GM19455 (cell line): ENCODE results near the gene BUD31.
"Not testable (repeated sequence)": the region's sequence is repeated elsewhere in the genome, so short reads cannot be mapped to it uniquely, and the experiment has no call there.

Experiments
- ATAC-seq: cut with Tn5 transposase; IDR thresholded peaks from one replicate; pipeline ENCODE4 v1.9.1; 2021; ENCODE audit not compliant: unreplicated experiment

The BUD31 gene

DNA sequence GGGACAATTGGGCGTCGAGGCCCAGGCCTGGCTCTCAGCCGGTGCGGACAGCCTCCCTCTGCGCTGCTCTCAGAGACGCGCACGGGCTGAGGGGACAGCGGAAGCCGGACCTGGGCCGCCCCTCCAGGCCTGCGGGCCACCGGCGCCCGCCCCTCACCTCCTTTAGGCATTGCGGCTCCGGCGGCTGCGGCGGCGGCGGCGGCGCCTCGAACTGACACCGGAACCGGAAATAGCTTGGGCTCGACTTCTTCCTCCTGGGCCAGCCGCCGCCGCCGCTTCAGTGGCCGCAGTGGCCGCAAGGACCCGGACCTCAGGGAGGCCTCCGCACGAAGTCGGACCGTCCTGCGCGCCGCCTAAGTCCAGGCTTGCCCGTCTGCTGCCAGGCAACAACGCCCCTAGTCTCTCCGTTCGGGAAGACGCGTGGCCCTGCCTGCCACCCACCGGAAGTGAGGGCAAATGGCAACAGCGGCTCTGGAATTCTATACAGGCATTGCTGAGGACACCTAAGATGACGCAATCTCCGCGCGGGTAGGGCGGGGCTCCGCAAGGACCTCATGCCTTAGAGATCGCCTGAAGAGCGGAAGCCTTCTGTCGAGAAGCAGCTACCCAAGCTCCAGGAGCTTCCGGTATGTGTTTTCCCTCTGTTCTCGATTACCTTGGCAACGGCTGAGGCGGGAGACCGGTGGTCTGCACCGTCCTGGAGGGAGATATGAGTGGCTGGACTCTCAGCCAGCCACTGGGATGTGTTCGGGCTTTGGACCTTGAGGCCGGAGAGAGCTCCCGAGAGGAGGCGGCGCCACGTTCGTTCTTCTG is at the start of gene BUD31, which contains the start of gene PDAP1:
Gene BUD31 (plus strand): TSS at position 591 of the 813 bp plus-strand sequence. CDS start 2,124 bp downstream, outside the sequence.
Gene PDAP1 (minus strand): TSS at position 219 of the 813 bp plus-strand sequence. CDS start 49 bp downstream, at position 170.
- peak; percentile 71 for ATAC-seq

DNA sequence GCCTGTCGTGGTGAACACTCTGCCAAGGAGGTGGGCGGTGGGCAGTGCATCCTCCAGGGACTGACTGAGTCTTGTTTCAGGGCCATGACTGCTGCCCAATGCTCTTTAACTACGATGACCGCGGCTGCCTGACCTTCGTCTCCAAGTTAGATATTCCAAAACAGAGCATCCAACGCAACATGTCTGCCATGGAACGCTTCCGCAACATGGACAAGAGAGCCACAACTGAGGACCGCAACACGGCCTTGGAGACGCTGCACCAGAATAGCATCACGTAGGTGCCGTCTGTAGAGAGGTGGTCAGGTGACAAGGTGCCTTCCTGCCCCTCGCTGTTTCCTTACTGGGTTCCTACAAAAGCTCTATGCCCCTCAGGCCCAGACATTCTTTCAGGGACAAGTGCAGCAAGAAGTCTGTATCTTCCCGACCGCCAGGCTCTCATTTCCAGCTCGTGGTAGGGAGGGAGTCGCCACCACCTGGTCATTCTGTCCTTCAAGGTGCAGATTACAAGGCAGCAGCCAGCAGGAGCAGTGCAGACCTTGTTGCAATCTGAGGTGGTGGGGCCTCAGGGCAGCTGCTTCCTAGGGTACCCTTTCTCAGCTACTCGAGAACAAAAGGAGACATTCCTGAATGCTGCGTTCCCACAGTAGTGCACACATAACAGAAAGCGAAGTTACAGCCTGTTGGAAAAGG is 49.2 kb upstream of the BUD31 start:
- no peak for ATAC-seq

DNA sequence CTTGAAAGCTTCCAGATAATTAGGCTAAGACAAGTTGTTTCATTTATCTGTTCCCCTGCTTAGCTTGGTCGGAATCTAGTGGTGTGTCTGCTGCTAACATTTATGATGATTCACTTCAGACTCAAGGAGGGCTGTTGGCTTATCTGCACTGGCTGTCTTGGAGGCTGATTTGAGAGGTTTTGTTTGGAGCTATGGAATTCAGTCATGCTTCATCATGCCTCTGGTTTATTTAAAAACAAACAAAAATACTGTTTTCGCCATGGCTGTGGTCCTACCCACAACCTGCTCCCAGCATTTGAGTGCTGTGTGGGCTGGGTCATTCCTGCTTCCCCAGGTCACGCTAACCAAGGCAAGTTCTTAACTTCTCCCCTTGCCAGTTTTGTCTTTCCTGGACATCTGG is 46.0 kb upstream of the BUD31 start:
- no peak for ATAC-seq

DNA sequence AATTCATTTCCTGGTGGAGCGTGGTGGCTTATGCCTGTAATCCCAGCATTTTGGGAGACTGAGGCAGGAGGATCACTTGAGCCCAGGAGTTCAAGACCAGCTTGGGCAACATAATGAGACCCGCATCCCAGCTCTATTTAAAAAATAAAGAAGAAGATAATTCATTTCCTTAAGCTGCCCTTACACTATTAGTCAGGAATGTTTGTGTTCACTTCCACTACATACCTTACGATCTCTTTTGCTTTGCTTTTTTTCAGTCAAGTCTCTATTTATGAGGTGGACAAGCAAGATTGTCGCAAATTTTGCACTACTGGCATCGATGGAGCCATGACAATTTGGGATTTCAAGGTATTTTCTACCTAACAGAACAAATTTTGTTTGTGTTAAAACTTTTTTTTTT is 45.5 kb upstream of the BUD31 start:
- ATAC-seq = no peak

DNA sequence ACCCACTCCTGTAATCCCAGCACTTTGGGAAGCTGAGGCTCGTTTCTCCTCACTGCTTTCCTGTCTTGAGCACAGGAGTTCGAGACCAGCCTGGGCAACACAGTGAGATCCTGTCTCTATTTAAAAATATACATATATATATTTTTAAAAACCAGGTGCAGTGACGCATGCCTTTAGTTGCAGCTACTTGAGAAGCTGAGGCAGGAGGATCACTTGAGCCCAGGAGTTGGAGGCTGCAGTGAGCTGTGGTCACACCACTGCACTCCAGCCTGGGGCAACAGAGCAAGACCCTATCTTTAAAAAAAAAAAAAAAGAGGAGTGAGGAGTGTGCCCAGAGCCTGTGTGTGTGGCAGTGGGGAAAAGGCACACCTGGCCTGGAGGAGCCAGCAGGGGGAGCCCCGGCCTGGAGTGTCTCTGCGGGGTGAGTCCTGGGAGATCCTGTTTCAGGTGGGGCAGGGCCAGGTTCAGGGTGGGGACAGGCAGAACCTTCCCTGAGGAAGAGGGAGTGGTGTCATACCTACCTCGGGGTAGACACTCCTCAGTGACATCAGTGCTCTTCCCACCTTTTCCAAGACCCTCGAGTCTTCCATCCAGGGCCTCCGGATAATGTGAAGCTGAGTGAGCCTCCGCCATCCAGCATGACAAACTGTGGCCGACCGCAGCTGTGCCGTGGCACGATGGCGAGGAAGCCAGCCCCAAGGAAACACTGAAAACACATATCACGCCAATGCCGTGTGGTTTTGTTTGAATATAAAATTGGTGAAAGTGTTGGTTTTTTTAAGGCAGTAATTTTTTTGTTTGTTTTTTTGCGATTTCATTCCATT is 43.2 kb upstream of the BUD31 start:
- no peak for ATAC-seq

DNA sequence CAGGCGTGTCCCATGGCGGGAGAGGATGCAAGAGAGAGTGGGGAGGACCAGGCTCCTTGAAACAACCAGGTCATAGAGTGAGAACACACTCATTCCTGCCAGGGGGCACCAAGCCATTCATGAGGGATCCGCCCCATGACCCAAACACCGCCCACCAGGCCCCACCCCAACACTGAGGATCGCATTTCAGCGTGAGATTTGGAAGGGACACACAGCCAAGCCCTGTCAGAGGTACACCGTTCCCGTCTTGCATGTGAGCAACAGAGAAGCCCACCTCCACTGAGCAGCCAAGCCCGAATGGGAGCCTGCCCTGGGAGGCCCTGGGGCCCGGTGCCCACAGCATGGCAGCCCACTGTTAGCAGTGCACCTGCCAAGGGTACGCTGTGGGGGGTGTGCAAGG is 42.1 kb upstream of the BUD31 start:
- ATAC-seq = no peak

DNA sequence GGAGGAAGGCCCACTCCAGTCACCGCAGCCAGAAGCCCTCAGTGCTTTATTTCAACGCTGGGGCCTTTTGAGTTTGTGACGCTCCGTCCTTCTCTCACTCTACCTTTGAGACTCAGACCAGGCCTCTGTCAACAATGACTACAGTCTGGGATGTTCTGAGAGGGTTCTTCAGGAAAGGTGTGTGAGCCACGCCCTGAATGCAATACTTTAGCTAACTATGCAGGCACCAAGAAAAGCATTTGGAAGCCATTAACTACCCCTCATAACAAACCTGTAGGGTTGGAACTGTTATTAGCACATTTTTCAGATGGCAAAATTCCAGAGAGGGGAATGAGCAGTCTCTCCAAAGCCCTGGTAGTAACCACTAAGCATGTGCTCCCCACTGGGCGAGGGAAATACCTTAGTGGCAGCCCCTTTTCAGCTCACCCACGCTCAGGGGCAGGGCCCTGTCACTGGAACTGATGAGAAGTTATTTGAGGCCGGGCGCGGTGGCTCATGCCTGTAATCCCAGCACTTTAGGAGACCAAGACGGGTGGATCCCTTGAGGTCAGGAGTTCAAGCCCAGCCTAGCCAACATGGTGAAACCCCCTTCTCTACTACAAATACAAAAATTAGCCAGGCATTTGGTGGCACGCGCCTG is 39.9 kb upstream of the BUD31 start:
- no peak for ATAC-seq

DNA sequence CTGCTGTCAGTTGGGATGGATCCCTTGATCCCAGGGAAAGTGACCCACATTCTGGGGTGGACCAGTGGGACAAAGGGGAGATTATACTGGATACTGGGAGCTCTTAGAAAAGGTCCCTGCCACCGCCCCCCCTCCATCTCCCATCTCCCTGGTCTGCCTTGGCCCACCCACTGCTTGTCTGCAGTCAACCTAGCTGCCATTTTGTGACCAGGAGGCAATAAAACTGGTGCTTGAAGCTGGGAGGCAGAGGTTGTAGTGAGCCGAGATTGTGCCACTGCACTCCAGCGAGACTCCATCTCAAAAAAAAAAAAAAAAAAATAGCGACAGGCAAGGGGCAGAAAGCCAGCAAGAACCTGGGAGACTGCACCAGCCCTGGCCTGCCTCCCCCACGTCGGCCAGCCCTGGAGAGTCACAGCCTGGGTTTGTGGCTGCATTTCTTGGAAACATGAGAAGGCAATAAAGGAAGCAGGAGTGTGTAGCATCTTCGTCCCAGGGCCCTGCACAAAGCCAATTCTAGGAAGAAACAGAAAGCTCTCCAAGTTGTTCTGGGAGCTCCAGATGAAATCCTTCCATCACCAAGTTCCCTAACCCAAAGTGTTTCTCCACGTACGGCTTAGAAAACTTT is 38.9 kb upstream of the BUD31 start:
- ATAC-seq = no peak

DNA sequence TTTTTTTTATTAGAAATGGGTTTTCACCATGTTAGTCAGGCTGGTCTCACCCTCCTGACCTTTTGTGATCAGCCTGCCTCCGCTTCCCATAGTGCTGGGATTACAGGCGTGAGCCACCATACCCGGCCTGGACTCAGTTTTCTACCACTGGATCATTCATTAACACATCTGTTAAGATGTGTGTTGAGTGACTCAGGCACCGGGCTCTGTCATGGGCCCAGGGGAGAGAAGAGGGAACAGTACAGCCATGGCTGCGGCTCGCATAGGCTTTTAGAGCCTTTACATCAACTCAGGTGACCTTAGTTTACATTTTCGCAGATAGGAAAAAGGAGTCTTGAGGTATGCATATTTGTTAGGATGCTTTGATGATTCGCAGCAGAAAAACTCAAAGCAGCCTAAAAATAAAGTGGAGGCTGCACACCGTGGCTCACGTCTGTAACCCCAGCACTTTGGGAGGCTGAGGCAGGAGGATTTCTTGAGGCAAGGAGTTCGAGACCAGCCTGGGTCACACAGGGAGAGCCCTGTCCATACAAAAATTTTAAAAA is 37.3 kb upstream of the BUD31 start:
- ATAC-seq = no peak

DNA sequence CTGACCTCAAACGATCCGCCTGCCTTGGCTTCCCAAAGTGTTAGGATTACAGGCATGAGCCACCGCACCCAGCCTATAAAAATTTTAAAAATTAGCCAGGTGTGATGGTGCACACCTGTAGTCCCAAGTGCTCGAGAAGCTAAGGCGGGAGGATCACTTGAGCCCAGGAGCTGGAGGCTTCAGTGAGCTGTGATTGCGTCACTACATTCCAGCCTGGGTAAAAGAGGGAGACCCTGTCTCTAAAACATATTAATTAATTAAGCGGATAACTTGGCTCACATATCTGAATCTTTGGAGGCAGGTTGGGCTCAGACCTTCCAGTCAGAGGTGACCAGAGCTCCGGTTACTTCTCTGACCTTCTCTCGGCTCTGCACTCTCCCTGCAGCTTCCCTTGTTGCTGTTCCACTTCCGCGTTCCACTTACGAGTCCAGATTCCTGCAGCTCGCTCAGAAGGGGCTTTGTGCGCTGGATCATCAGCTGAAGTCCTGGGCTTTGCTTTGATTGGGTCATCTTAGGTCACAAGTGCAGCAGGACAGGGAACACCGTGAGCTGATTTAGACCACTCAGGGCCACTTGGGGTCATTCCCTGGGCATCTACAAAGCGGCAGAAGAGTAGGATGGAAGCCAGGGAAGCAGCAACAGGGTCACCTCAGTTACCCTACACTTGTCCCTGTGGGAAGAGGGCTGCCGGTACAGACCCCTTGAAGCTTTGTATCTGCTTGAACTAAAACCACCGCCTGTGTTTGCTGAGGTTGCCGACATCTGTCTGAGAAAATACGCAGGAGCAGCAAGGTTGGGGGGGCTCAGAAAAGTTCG is 36.3 kb upstream of the BUD31 start:
- no peak for ATAC-seq

DNA sequence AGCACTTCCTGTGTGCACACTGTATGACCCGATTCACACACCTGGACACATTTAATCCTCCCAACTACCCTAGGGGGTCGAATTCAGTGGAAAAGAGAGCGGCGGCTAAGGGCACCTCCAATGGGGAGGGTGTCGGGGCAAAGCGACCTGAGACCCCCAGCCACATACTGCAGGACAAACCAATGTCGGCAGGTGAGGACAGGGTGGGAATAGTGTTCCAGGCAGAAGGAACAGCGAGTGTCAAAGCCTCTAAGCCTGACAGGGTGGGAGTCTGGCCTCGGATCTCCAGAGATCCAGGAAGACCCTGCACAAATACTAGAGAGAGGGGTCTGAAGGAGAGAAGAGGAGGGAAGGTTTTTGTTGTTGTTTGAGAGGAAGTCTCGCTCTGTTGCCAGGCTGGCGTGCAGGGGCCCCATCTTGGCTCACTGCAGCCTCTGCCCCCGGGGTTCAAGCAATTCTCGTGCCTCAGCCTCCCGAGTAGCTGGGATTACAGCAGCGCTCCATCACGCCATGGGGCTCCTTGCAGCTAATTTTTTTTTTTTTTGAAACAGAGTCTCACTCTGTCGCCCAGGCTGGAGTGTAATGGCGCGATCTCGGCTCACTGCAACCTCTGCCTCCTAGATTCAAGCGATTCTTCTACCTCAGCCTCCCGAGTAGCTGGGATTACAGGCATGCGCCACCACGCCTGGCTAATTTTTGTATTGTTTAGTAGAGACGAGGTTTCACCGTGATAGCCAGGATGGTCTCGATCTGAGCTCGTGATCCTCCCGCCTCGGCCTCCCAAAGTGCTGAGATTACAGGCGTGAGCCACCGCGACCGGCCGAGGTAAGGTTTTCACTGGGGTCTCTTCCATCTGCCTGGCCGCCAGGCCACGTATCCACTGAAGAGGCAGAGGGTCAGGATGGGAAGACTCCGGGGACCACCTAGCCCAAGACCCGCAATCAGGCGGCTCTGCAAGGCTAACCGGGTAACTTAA is 35.4 kb upstream of the BUD31 start:
- no peak for ATAC-seq

DNA sequence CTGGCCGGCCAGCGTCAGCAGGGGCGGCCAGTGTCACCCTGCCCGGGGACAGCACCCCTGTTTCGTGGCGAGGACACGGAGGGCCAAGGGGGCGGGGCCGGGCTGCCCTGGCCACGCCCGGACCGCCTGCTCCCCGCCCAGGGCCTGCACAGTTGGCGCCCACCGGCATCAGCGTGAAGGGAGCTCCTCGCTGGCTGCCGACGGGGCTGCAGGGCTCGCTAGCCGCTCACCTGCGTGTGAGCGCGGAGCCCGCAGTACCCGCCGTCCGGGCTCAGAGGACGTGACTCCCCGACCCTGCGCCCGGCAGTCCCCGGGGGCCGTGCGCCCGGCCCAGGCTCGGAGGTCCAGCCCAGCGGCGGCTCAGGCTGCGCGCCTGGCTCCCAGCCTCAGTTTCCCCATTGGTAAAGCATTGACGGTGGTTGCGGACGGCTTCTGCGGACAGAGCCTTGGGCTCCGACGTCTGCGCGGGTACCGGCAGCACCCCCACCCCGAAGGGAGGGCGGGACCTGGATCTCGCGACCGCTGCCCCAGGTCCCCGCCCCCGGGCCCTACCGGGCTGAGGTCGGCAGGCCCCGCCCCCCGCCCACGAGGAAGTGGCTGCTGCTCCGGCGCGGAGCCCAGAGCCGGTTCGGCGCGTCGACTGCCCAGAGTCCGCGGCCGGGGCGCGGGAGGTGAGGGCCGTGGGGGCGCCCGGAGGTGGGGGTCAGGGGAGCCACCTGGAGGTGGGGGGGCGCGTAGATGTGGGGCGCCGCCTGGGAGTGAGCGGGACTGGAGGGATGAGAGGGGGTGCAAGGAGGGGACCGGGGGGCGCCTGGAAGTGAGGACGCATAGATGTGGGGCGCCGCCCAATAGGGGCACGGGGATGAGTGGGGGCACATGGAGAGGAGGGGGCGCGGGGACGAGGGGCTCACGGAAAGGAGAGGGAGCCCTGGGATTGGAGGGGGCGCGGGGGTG is 34.4 kb upstream of the BUD31 start, which contains the start of gene ARPC1B:
Gene ARPC1B (plus strand): TSS at position 620 of the 954 bp plus-strand sequence. CDS start 10,985 bp downstream, outside the sequence.
- peak; percentile 65 for ATAC-seq

DNA sequence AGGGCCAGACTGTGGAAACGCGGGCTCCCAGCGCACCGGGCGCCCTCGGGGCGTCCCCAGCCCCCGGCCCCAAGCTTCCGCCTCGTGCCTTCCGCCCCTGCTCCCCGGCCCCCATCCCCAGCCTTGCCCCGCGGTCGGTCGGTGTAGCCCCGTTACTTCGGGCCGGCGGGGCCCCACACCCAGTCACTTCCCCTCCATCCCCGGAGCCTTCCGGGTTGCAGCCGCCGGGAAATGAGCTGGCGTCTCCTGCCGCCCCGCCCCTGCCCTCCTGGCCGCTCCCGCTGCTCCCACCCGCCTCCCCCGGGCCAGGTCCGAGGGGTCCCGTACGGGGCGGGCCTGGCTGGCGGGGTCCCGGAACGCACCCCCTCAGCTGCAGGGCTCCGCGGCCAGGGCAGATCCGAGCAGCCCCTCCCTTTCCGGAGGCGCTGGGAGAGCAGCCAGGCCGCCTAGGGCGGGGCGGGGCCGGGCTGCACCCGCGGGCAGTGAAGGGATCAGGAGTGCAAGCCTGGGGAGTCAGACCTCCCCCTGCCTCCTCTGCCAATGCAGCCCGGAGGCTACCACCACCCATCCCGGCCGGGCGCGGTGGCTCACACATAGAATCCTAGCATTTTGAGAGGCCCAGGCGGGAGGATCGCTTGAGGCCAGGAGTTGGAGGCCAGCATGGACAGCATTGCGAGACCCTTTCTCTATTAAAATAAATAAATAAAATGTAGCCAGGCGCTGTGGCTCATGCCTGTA is 33.5 kb upstream of the BUD31 start:
- peak; percentile 50 for ATAC-seq

DNA sequence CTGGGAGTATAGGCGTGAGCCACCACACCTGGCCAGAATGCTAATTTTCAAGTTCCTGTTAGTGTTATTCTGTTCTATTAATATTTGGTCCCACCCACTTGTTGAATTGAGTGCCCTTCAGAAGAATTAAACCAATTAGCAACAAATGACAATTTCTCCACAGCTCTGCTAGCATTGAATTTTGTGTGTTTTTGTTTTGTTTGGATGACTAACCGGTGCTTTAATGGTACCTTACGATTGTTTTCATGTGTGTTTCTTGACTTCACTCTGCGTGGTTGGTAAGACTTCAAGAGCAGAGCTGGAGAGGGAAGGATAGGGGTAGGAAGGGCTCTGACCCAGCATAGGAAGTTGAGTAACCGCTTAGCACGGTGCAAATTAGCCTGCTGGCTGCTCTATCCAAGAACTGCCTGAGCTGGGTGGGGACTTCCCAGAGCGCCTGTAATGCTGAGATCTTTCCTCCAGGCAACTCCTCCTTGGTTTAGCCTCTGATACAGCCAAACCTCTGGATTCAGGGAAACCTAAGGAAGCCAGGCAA is 29.7 kb upstream of the BUD31 start:
- ATAC-seq = no peak

DNA sequence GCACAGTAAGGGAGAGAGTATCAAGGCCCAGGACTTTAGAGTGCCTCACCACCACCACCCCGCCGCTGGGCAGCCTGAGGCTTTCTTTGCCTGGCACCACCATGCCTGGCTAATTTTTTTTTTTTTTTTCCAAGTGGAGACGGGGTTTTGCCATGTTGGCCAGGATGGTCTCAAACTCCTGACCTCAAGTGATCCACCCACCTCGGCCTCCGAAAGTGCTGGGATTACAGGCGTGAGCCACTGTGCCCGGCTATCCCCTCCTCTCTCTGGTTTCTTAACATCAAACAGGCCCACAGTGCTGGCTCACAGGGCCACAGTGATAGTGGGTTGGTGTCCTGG is 29.1 kb upstream of the BUD31 start:
- not testable (repeated sequence) for ATAC-seq
